Fibroblast of lung (primary cell): Measurements from ENCODE around the gene LMNTD1.

Experiments used
- EZH2 ChIP-seq: IDR thresholded peaks from 2 replicates; pipeline ENCODE4 v1.5.1; 2012; ENCODE audit warnings: low read length, control low read depth, mild to moderate bottlenecking; ENCODE audit errors: missing control alignments
- TF ChIP-seq, protein P1 (sequence below), 2 donors: IDR thresholded peaks in 1 of 2; conservative IDR thresholded peaks in 1 of 2; 1 replicate in 1 of 2; 2 replicates in 1 of 2; pipeline ENCODE4 v1.5.1; 2011 to 2012; ENCODE audit warnings: low read length in 2 of 2, control low read depth in 1 of 2, inconsistent platforms in 1 of 2, low read depth in 1 of 2, mild to moderate bottlenecking in 1 of 2

DNA sequence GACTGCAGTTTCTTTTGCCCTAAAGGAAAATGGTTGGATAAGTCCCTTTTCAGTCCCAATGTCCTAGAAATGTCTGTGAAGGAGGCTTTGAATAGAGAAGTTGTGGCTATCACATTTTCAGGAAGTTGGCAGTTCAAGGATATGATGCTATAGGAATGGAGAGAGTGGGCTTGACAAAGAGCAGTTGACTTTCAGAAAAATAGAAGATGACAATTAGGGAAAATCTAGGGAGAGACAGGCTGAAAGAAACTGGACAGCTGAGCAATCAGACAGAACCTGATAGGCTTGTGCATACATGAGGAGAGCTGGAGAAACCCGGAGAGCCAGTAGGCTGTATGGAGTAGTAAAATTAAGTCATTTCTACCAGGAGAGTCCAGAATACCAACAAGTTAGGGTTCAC lies 50.5 kb downstream of the LMNTD1 start:
- TF ChIP-seq EZH2: no peak
- TF ChIP-seq, protein P1, sequence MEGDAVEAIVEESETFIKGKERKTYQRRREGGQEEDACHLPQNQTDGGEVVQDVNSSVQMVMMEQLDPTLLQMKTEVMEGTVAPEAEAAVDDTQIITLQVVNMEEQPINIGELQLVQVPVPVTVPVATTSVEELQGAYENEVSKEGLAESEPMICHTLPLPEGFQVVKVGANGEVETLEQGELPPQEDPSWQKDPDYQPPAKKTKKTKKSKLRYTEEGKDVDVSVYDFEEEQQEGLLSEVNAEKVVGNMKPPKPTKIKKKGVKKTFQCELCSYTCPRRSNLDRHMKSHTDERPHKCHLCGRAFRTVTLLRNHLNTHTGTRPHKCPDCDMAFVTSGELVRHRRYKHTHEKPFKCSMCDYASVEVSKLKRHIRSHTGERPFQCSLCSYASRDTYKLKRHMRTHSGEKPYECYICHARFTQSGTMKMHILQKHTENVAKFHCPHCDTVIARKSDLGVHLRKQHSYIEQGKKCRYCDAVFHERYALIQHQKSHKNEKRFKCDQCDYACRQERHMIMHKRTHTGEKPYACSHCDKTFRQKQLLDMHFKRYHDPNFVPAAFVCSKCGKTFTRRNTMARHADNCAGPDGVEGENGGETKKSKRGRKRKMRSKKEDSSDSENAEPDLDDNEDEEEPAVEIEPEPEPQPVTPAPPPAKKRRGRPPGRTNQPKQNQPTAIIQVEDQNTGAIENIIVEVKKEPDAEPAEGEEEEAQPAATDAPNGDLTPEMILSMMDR (conservative IDR thresholded peaks at IDR 0.05 in 1 of 2, IDR thresholded peaks at IDR 0.05 in 1 of 2; ENCODE audit: low read depth in 1 of 2, low read length in 2 of 2): no peak
